Chondrocyte (in vitro differentiated cells): ENCODE data around the gene PI4KA. TPM values are rescaled to one million over a fixed set of nuclear protein-coding genes. Genes with fewer than 3 reads are reported as not detected.

ENCODE experiments used
- DNase-seq: peaks from one replicate; pipeline ENCODE4 v3.0.0; 2021; ENCODE audit warnings: mixed read lengths, low spot score
- H3K27ac Mint-ChIP-seq: one replicate; pipeline ENCODE4 v1.8.0; 2021; ENCODE audit warnings: mild to moderate bottlenecking, moderate library complexity, mixed read lengths; ENCODE audit not compliant: unreplicated experiment
- H3K27me3 Mint-ChIP-seq: 2 replicates; pipeline ENCODE4 v1.8.0; 2021; ENCODE audit warnings: low read depth, mixed read lengths
- H3K36me3 Mint-ChIP-seq: 2 replicates; pipeline ENCODE4 v1.8.0; 2021; ENCODE audit warnings: low read depth, mixed read lengths
- H3K4me1 Mint-ChIP-seq: 2 replicates; pipeline ENCODE4 v1.8.0; 2021; ENCODE audit warnings: low read depth, mild to moderate bottlenecking, mixed read lengths
- H3K4me3 Mint-ChIP-seq: one replicate; pipeline ENCODE4 v1.8.0; 2021; ENCODE audit warnings: mild to moderate bottlenecking, moderate library complexity, mixed read lengths; ENCODE audit not compliant: unreplicated experiment
- H3K9me3 Mint-ChIP-seq: 2 replicates; pipeline ENCODE4 v1.8.0; 2021; ENCODE audit warnings: low read depth, mixed read lengths
- total RNA-seq: library from RNA; stranded (reverse); gene quantifications from 3 replicates; pipeline ENCODE4 v1.2.1, GENCODE V29; 2021
- TF ChIP-seq, protein P1 (sequence below): fragments of 200-600 bp; sonication (generic); IDR thresholded peaks from 2 replicates; pipeline ENCODE4 v1.5.0; 2021; ENCODE audit warnings: antibody characterized with exemption, mild to moderate bottlenecking, moderate library complexity

Gene PI4KA
- total RNA-seq, 1 donor from 2014 or later: 68.3 TPM

DNA sequence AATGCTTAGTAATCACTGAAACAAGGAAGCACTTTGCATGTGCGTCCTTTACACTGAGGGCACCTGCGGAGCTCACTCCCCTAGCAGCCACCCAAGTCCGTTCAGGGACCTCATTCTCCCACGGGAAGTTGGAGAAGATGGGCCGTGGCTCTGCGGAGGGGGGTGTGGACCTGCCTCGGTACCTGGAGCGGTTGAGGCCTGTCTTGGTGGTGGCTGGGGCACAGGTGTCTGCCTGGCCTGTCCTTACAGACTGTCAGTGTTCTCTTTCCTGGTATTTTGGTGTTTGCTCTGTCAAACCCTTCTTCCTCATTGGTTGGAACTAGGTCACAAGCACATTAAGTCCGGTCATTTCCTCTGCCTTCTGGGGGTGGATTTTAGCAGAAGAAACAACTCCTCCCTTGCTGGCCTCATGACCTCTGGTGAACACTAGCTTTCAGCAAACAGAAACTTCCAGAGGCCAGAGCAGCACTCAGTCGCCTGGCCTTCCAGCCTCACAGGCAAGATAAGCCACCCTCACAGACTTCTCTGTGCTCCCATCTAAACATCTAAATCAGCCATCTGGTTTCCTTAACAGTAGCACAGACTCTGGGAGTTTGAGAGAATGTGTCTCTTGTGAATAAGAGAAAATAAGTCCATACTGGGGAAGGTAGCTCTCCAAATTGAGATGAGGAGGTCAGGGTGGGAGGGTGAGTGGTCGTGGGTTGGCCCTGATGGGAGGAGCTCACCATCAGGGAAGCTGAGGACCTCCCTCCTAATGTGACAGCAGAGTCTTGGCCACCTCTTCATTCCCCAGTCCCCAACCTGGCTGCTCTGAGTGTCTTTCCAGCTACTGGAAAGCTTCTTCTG is 8.8 kb upstream of the PI4KA start:
- TF ChIP-seq, protein P1, sequence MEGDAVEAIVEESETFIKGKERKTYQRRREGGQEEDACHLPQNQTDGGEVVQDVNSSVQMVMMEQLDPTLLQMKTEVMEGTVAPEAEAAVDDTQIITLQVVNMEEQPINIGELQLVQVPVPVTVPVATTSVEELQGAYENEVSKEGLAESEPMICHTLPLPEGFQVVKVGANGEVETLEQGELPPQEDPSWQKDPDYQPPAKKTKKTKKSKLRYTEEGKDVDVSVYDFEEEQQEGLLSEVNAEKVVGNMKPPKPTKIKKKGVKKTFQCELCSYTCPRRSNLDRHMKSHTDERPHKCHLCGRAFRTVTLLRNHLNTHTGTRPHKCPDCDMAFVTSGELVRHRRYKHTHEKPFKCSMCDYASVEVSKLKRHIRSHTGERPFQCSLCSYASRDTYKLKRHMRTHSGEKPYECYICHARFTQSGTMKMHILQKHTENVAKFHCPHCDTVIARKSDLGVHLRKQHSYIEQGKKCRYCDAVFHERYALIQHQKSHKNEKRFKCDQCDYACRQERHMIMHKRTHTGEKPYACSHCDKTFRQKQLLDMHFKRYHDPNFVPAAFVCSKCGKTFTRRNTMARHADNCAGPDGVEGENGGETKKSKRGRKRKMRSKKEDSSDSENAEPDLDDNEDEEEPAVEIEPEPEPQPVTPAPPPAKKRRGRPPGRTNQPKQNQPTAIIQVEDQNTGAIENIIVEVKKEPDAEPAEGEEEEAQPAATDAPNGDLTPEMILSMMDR: no peak
- Mint-ChIP-seq H3K9me3 (no peaks in the 10 kb centered on the region), H3K36me3 (peaks cover 4% of the 10 kb centered on the region), H3K27me3 (no peaks in the 10 kb centered on the region), H3K27ac (no peak overlapping the region), H3K4me3 (no peak overlapping the region), H3K4me1 (peaks cover 7% of the 10 kb centered on the region)
- no peak for DNase-seq

DNA sequence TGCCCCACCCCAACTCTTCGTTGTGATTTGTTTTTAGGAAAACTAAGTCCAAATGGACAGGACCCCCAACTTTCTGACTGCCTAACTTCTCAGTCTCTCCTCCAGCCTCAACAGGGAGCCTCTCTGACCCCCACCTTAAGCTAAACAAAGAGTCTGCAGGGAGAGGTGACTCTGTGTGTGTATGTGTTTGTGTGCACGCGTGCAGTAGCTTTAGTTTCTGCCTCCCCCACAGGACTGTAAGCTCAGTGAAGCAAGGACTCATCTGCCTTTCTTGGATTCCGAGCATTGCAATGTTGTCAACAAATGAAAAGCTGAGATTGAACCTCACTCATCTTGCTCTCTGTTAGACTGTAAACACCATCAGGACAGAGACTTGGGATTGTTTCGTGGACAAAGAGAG is 8.1 kb upstream of the PI4KA start:
- no peak overlapping the region for H3K4me3 Mint-ChIP-seq
- TF ChIP-seq, protein P1: no peak
- H3K9me3 Mint-ChIP-seq: no peaks in the 10 kb centered on the region
- peaks cover 12% of the 10 kb centered on the region for H3K4me1 Mint-ChIP-seq
- H3K27ac Mint-ChIP-seq: no peak overlapping the region
- DNase-seq: no peak
- peaks cover 4% of the 10 kb centered on the region for H3K36me3 Mint-ChIP-seq
- no peaks in the 10 kb centered on the region for H3K27me3 Mint-ChIP-seq

DNA sequence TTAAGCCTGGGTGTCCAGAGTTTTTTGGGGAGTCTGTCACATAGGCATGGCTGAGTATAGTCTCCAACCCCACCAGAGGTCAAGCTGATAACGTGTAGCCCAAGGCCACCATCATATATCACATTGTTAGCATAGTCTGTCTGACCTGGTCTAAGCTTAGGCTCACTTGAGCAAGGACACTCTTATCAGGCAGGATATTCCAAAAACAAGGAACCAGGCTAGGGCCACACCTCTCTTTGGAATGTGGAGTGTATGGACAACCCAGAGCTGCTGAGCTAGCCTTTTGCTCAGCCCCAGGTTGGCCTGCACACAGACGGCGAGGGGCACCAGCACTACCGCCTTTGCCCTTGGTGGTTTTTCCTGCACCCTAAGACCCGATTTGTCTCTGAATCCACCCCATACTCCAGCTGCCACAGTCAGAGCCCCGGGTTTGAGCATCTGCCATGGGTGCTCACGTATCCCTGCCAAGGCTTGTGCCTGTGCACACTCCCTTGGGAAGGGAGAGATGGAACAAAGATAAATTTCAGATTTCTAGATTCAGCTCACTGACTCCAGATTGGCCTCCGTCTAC is 7.3 kb upstream of the PI4KA start:
- no peak for DNase-seq
- H3K27ac Mint-ChIP-seq: no peak overlapping the region

DNA sequence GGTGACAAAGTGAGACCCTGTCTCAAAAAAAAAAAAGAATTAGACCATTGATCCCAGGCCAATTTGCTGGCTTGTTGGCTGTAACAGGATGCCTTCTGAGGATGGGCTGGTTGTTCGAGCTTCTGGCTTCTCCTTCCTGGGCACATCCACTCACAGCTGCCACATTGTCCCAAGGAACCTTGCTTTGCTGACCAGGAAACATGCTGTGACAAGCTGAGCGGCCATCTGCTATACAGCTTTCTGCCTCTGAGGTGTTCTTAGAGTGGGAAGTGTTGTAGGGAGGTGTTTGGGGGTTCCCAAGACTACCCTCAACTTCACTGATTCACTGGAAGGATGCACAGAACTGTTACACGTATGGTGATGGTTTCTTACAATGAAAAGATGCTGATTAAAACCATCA is 6.7 kb upstream of the PI4KA start:
- Mint-ChIP-seq H3K9me3 (no peaks in the 10 kb centered on the region), H3K4me1 (peaks cover 16% of the 10 kb centered on the region), H3K27ac (no peak overlapping the region), H3K4me3 (no peak overlapping the region), H3K27me3 (no peaks in the 10 kb centered on the region), H3K36me3 (peaks cover 4% of the 10 kb centered on the region)
- no peak for DNase-seq
- TF ChIP-seq, protein P1: no peak

More for the DNA sequence above, 7.3 kb upstream of the PI4KA start:
- Mint-ChIP-seq H3K36me3 (peaks cover 4% of the 10 kb centered on the region), H3K9me3 (no peaks in the 10 kb centered on the region), H3K27me3 (no peaks in the 10 kb centered on the region), H3K4me1 (peaks cover 12% of the 10 kb centered on the region), H3K4me3 (no peak overlapping the region)
- TF ChIP-seq, protein P1: no peak

DNA sequence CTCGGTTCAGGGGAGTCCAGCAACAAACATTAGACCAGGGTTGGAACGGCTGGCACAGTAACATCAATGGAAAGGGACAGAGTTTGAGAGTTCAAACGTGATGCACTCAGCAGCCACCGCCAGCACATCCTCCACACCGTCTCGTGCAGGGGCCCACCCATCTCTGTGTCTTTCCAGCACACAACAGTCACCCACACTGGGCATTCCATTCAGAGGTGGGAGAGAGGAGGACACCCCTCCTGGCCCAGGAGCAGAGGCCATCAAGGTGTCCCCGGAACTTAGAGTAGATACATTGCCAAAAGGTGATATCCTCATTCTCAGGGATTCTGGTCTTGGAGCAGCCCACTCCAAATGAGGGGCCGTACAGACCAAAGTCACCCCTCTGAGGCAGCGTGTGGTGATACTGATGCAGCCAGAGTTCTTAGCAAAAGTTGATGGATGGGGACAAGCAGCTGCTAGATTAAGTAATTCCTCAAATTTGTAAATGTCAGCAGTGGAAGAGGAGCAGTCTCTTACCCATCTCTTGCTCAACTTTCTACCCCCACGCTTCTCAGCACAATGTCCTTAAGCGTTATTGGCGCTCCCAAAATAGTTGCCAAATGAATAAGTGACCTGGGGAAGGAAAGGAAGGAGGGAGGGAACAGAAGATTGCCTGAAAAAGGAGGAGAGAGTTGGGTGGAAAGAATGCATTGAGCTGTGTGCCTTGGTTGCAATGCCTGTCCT is 5.7 kb upstream of the PI4KA start:
- Mint-ChIP-seq H3K27me3 (no peaks in the 10 kb centered on the region), H3K36me3 (peaks cover 4% of the 10 kb centered on the region), H3K4me1 (peaks cover 23% of the 10 kb centered on the region), H3K27ac (no peak overlapping the region), H3K9me3 (no peaks in the 10 kb centered on the region), H3K4me3 (no peak overlapping the region)
- no peak for DNase-seq
- TF ChIP-seq, protein P1: no peak
